ENCODE data around the gene BNIP1. TPM values are rescaled to one million over a fixed set of nuclear protein-coding genes. Genes with fewer than 3 reads are reported as not detected.
"Not testable (repeated sequence)": the region's sequence is repeated elsewhere in the genome, so short reads cannot be mapped to it uniquely, and the experiment has no call there.

BNIP1 gene
- total RNA-seq, 4 donors from 2014 or later = 5.4 to 9.4 (median 8.3) TPM

- intact Hi-C loops (cut with DNase I) = no loop called here
- Histone ChIP-seq H3K27me3 (no peaks in the 10 kb centered on the region), H3K27ac (replicated peaks in 1 of 4) (no peak overlapping the region), H3K9me3 (no peaks in the 10 kb centered on the region), H3K4me3 (no peak overlapping the region), H3K4me1 (peaks cover 0 to 16% (median 4%) of the 10 kb centered on the region in 4 donors), H3K36me3 (peaks cover 35 to 56% (median 44%) of the 10 kb centered on the region in 4 donors)
- no peak for DNase-seq (ENCODE audit: extremely low spot score)
- WGBS = 64% methylated on average over 3 of the region's 3 CpGs
- no peak for TF ChIP-seq POLR2AphosphoS5 (IDR thresholded peaks at IDR 0.05)
- TF ChIP-seq CTCF (IDR thresholded peaks at IDR 0.05) = no peak
- no peak for TF ChIP-seq EP300 (IDR thresholded peaks at IDR 0.05)
- no peak for TF ChIP-seq POLR2A (IDR thresholded peaks at IDR 0.05; ENCODE audit: low read depth)
Observed at GRCh38 chr5:173108914-173109313, 35.4 kb upstream of the BNIP1 start.

GRCh38 chr5:173114536-173114935 is 29.8 kb upstream of the BNIP1 start:
- intact Hi-C loops (cut with DNase I) = no loop called here
- peaks cover 29 to 91% (median 60%) of the 10 kb centered on the region in 4 donors for H3K36me3 ChIP-seq
- TF ChIP-seq POLR2AphosphoS5 (IDR thresholded peaks at IDR 0.05) (no peak), POLR2A (IDR thresholded peaks at IDR 0.05; ENCODE audit: low read depth) (no peak), CTCF (IDR thresholded peaks at IDR 0.05) (no peak), EP300 (IDR thresholded peaks at IDR 0.05) (no peak)
- H3K9me3 ChIP-seq = peaks cover 0 to 5% (median 1%) of the 10 kb centered on the region in 4 donors
- WGBS = 94% methylated on average over 1 of the region's 1 CpG
- H3K27me3 ChIP-seq = no peaks in the 10 kb centered on the region
- H3K27ac ChIP-seq (replicated peaks in 1 of 4) = no peak overlapping the region
- DNase-seq (ENCODE audit: extremely low spot score) = no peak
- H3K4me3 ChIP-seq = no peak overlapping the region
- no peaks in the 10 kb centered on the region for H3K4me1 ChIP-seq

- peaks cover 0 to 10% (median 5%) of the 10 kb centered on the region in 4 donors for H3K9me3 ChIP-seq
- intact Hi-C loops (cut with DNase I) = no loop called here
- H3K4me1 ChIP-seq = no peaks in the 10 kb centered on the region
- 98% methylated on average over 1 of the region's 1 CpG for WGBS
- no peak overlapping the region for H3K27ac ChIP-seq (replicated peaks in 1 of 4)
- H3K4me3 ChIP-seq = no peak overlapping the region
- TF ChIP-seq POLR2A (IDR thresholded peaks at IDR 0.05; ENCODE audit: low read depth) (no peak), CTCF (IDR thresholded peaks at IDR 0.05) (no peak), EP300 (IDR thresholded peaks at IDR 0.05) (no peak), POLR2AphosphoS5 (IDR thresholded peaks at IDR 0.05) (no peak)
- H3K27me3 ChIP-seq = no peaks in the 10 kb centered on the region
- H3K36me3 ChIP-seq = peaks cover 4 to 86% (median 36%) of the 10 kb centered on the region in 4 donors
- DNase-seq (ENCODE audit: extremely low spot score) = no peak
Observed at GRCh38 chr5:173119719-173120118, 24.6 kb upstream of the BNIP1 start.

- peaks cover 0 to 10% (median 5%) of the 10 kb centered on the region in 4 donors for H3K9me3 ChIP-seq
- H3K27me3 ChIP-seq = no peaks in the 10 kb centered on the region
- no peak overlapping the region for H3K4me3 ChIP-seq
- no peak for DNase-seq (ENCODE audit: extremely low spot score)
- no peak overlapping the region for H3K27ac ChIP-seq (replicated peaks in 1 of 4)
- H3K4me1 ChIP-seq = no peaks in the 10 kb centered on the region
- H3K36me3 ChIP-seq = peaks cover 15 to 81% (median 34%) of the 10 kb centered on the region in 4 donors
- intact Hi-C loops (cut with DNase I) = no loop called here
- no peak for TF ChIP-seq POLR2AphosphoS5 (IDR thresholded peaks at IDR 0.05)
- TF ChIP-seq CTCF (IDR thresholded peaks at IDR 0.05) = no peak
- TF ChIP-seq POLR2A (IDR thresholded peaks at IDR 0.05; ENCODE audit: low read depth) = no peak
- no peak for TF ChIP-seq EP300 (IDR thresholded peaks at IDR 0.05)
- WGBS = 79% methylated on average over 3 of the region's 3 CpGs
Observed at GRCh38 chr5:173123416-173123815, 20.9 kb upstream of the BNIP1 start.

- H3K9me3 ChIP-seq; H3K27me3 ChIP-seq; intact Hi-C loops (cut with DNase I); DNase-seq (ENCODE audit: extremely low spot score); H3K4me1 ChIP-seq; H3K27ac ChIP-seq (replicated peaks in 1 of 4); H3K4me3 ChIP-seq: not testable (repeated sequence)
- H3K36me3 ChIP-seq = peaks cover 17 to 68% (median 34%) of the 10 kb centered on the region in 4 donors
- WGBS = 94% methylated on average over 6 of the region's 6 CpGs
Observed at GRCh38 chr5:173132166-173132565, 12.2 kb upstream of the BNIP1 start.
